Measurements from ENCODE around the gene ATP6V0B. TPM values are rescaled to one million over a fixed set of nuclear protein-coding genes. Genes with fewer than 3 reads are reported as not detected.

ATP6V0B gene
- total and polyA plus RNA-seq, 8 donors, result 59.8 to 208 (median 84.8) TPM

DNA sequence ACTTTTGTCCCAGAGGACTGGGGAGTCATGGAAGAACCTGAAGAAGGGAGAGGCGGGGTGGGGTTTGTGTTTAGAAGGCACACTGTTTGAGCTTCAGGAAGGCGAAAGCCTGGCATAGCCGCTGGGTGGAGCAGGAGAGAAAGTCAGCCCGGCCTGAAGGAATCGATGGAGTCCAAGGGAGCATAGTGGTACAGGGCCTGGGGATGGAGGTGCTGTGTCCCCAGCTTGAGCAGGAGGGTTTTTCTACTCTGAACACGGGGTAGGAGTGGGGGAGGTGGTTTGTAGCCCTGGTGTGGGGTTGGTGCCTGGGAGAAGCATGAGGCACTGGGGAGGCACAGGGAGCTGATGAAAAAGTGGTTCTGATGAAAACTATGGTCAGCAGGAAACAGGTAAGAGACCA, 12.0 kb downstream of the ATP6V0B start:
- DNase-seq, result no peak
- Histone ChIP-seq H3K4me1 (peaks cover 0 to 6% (median 5%) of the 10 kb centered on the region in 3 donors), H3K4me3 (no peak overlapping the region), H3K36me3 (no peaks in the 10 kb centered on the region), H3K27ac (no peak overlapping the region), H3K27me3 (no peaks in the 10 kb centered on the region), H3K9me3 (no peaks in the 10 kb centered on the region)
- TF ChIP-seq, protein P1, sequence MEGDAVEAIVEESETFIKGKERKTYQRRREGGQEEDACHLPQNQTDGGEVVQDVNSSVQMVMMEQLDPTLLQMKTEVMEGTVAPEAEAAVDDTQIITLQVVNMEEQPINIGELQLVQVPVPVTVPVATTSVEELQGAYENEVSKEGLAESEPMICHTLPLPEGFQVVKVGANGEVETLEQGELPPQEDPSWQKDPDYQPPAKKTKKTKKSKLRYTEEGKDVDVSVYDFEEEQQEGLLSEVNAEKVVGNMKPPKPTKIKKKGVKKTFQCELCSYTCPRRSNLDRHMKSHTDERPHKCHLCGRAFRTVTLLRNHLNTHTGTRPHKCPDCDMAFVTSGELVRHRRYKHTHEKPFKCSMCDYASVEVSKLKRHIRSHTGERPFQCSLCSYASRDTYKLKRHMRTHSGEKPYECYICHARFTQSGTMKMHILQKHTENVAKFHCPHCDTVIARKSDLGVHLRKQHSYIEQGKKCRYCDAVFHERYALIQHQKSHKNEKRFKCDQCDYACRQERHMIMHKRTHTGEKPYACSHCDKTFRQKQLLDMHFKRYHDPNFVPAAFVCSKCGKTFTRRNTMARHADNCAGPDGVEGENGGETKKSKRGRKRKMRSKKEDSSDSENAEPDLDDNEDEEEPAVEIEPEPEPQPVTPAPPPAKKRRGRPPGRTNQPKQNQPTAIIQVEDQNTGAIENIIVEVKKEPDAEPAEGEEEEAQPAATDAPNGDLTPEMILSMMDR (IDR thresholded peaks at IDR 0.05), result no peak
- FAIRE-seq, result no peak
- 78 to 79% methylated on average over 6 of the region's 6 CpGs for WGBS, 2 donors
- intact Hi-C loops (cut with DNase I), result no loop called here
- no peak for ATAC-seq

GRCh38 chr1:43987159-43987902, 12.6 kb downstream of the ATP6V0B start:
- H3K36me3 ChIP-seq, result no peaks in the 10 kb centered on the region
- H3K27ac ChIP-seq, result no peak overlapping the region
- ATAC-seq, result no peak
- H3K27me3 ChIP-seq, result no peaks in the 10 kb centered on the region
- TF ChIP-seq, protein P1 (IDR thresholded peaks at IDR 0.05), result no peak
- no peak overlapping the region for H3K4me3 ChIP-seq
- no peak for DNase-seq
- no peaks in the 10 kb centered on the region for H3K9me3 ChIP-seq
- 73% methylated on average over 6 of the region's 6 CpGs for WGBS, 2 donors
- peaks cover 0 to 9% (median 5%) of the 10 kb centered on the region in 3 donors for H3K4me1 ChIP-seq
- FAIRE-seq, result no peak
- intact Hi-C loops (cut with DNase I), result no loop called here

GRCh38 chr1:43990271-43991199, 15.8 kb downstream of the ATP6V0B start:
- H3K4me1 ChIP-seq, result peaks cover 0 to 12% (median 5%) of the 10 kb centered on the region in 3 donors

GRCh38 chr1:43991200-43991475, 16.4 kb downstream of the ATP6V0B start:
- Histone ChIP-seq H3K4me3 (peak overlapping the region; percentile 57 to 87 (median 64)), H3K4me1 (peaks cover 0 to 12% (median 5%) of the 10 kb centered on the region in 3 donors), H3K9me3 (no peaks in the 10 kb centered on the region), H3K27ac (peak overlapping the region; percentile 73 to 89 (median 84)), H3K27me3 (no peaks in the 10 kb centered on the region), H3K36me3 (no peaks in the 10 kb centered on the region)
- TF ChIP-seq, protein P1 (IDR thresholded peaks at IDR 0.05), result no peak
- intact Hi-C loops (cut with DNase I), result no loop called here
- FAIRE-seq (no peak), DNase-seq (no peak), ATAC-seq (peak in 1 of 4 donors; percentile 34)
- 0 to 1% methylated on average over 10 of the region's 10 CpGs for WGBS, 2 donors

More at GRCh38 chr1:43990271-43991199, 15.8 kb downstream of the ATP6V0B start:
- Histone ChIP-seq H3K9me3 (no peaks in the 10 kb centered on the region), H3K27me3 (no peaks in the 10 kb centered on the region), H3K36me3 (no peaks in the 10 kb centered on the region), H3K4me3 (peak overlapping the region in 3 of 4 donors; percentile 57 to 87 (median 63)), H3K27ac (peak overlapping the region; percentile 73 to 89 (median 84))
- DNase-seq (peak in 2 of 6 donors; percentile 53 to 74), ATAC-seq (peak in 1 of 4 donors; percentile 1), FAIRE-seq (no peak)
- intact Hi-C loops (cut with DNase I), result no loop called here
- TF ChIP-seq, protein P1 (IDR thresholded peaks at IDR 0.05), result no peak
- WGBS, 2 donors, result 61 to 65% methylated on average over 19 of the region's 19 CpGs
